T-helper 2 cell treated with Interferon-gamma antibody and Interleukin-4, amounts not matched to agents 5 μg/mL and 100 μg/mL, for 36 hours (primary cell): ENCODE measurements around the gene SMIM22.
"Not testable (repeated sequence)": the region's sequence is repeated elsewhere in the genome, so short reads cannot be mapped to it uniquely, and the experiment has no call there.

Source experiments
- DNase-seq: peaks from one replicate; pipeline ENCODE4 v3.0.0; 2021; ENCODE audit warnings: low spot score
- H3K27ac Mint-ChIP-seq: one replicate; pipeline ENCODE4 v1.8.0; 2021; ENCODE audit warnings: mild to moderate bottlenecking, mixed read lengths
- H3K27me3 Mint-ChIP-seq: one replicate; pipeline ENCODE4 v1.8.0; 2021; ENCODE audit warnings: low read depth, mixed read lengths
- H3K36me3 Mint-ChIP-seq: one replicate; pipeline ENCODE4 v1.8.0; 2021; ENCODE audit warnings: low read depth, mixed read lengths
- H3K4me1 Mint-ChIP-seq: one replicate; pipeline ENCODE4 v1.8.0; 2021; ENCODE audit warnings: low read depth, mixed read lengths
- H3K4me3 Mint-ChIP-seq: one replicate; pipeline ENCODE4 v1.8.0; 2022; ENCODE audit warnings: mild to moderate bottlenecking, moderate library complexity, mixed read lengths
- H3K9me3 Mint-ChIP-seq: one replicate; pipeline ENCODE4 v1.8.0; 2021; ENCODE audit warnings: mixed read lengths

SMIM22 gene

GRCh38 chr16:4783251-4783950, 11.8 kb upstream of the SMIM22 start:
- Mint-ChIP-seq H3K27ac (no peak overlapping the region), H3K9me3 (no peaks in the 10 kb centered on the region), H3K36me3 (no peaks in the 10 kb centered on the region), H3K4me1 (no peaks in the 10 kb centered on the region), H3K4me3 (no peak overlapping the region), H3K27me3 (no peaks in the 10 kb centered on the region)
- DNase-seq: no peak

- no peaks in the 10 kb centered on the region for H3K9me3 Mint-ChIP-seq
- no peak overlapping the region for H3K4me3 Mint-ChIP-seq
- no peak for DNase-seq
- no peaks in the 10 kb centered on the region for H3K4me1 Mint-ChIP-seq
- H3K27ac Mint-ChIP-seq: peak overlapping the region; percentile 41
- H3K27me3 Mint-ChIP-seq: no peaks in the 10 kb centered on the region
- no peaks in the 10 kb centered on the region for H3K36me3 Mint-ChIP-seq
Observed at GRCh38 chr16:4783951-4784336, 11.2 kb upstream of the SMIM22 start.

GRCh38 chr16:4784444-4784987, 10.7 kb upstream of the SMIM22 start:
- peak overlapping the region; percentile 41 for H3K27ac Mint-ChIP-seq
- not testable (repeated sequence) for H3K9me3 Mint-ChIP-seq, H3K4me3 Mint-ChIP-seq

GRCh38 chr16:4785758-4786433, 9.3 kb upstream of the SMIM22 start:
- Mint-ChIP-seq H3K36me3 (no peaks in the 10 kb centered on the region), H3K9me3 (no peaks in the 10 kb centered on the region), H3K27me3 (no peaks in the 10 kb centered on the region), H3K27ac (no peak overlapping the region), H3K4me1 (peaks cover 3% of the 10 kb centered on the region), H3K4me3 (no peak overlapping the region)
- DNase-seq: no peak

More at GRCh38 chr16:4784444-4784987, 10.7 kb upstream of the SMIM22 start:
- DNase-seq, H3K4me1 Mint-ChIP-seq, H3K27me3 Mint-ChIP-seq, H3K36me3 Mint-ChIP-seq: not testable (repeated sequence)

- Mint-ChIP-seq H3K27ac (no peak overlapping the region), H3K36me3 (no peaks in the 10 kb centered on the region), H3K4me3 (no peak overlapping the region), H3K4me1 (peaks cover 4% of the 10 kb centered on the region), H3K27me3 (no peaks in the 10 kb centered on the region), H3K9me3 (no peaks in the 10 kb centered on the region)
- DNase-seq: no peak
Observed at GRCh38 chr16:4787068-4787467, 8.1 kb upstream of the SMIM22 start.

- no peaks in the 10 kb centered on the region for H3K27me3 Mint-ChIP-seq
- H3K4me1 Mint-ChIP-seq: peaks cover 4% of the 10 kb centered on the region
Observed at GRCh38 chr16:4787627-4788482, 7.3 kb upstream of the SMIM22 start, which contains the start of gene SEPTIN12. TSS of gene SEPTIN12 (minus strand) at chr16:4788345. CDS start at chr16:4787645, 700 bp downstream.

GRCh38 chr16:4788489-4788889, 6.7 kb upstream of the SMIM22 start:
- no peak for DNase-seq
- Mint-ChIP-seq H3K4me3 (no peak overlapping the region), H3K27me3 (no peaks in the 10 kb centered on the region), H3K27ac (no peak overlapping the region), H3K36me3 (no peaks in the 10 kb centered on the region), H3K9me3 (no peaks in the 10 kb centered on the region), H3K4me1 (peaks cover 4% of the 10 kb centered on the region)

More at GRCh38 chr16:4787627-4788482, 7.3 kb upstream of the SMIM22 start, which contains the start of gene SEPTIN12:
- H3K4me3 Mint-ChIP-seq: no peak within 1 kb of the TSS
- no peaks in the 10 kb centered on the region for H3K9me3 Mint-ChIP-seq
- no peak within 1 kb of the TSS for H3K27ac Mint-ChIP-seq
- no peak for DNase-seq
- H3K36me3 Mint-ChIP-seq: no peaks in the 10 kb centered on the region

- DNase-seq: no peak
- H3K27ac Mint-ChIP-seq: no peak overlapping the region
- peaks cover 4% of the 10 kb centered on the region for H3K4me1 Mint-ChIP-seq
- H3K4me3 Mint-ChIP-seq: no peak overlapping the region
- no peaks in the 10 kb centered on the region for H3K27me3 Mint-ChIP-seq
- no peaks in the 10 kb centered on the region for H3K36me3 Mint-ChIP-seq
- H3K9me3 Mint-ChIP-seq: no peaks in the 10 kb centered on the region
Observed at GRCh38 chr16:4788910-4789309, 6.3 kb upstream of the SMIM22 start.

- peaks cover 4% of the 10 kb centered on the region for H3K4me1 Mint-ChIP-seq
- no peak overlapping the region for H3K27ac Mint-ChIP-seq
- no peaks in the 10 kb centered on the region for H3K36me3 Mint-ChIP-seq
- H3K9me3 Mint-ChIP-seq: no peaks in the 10 kb centered on the region
- H3K27me3 Mint-ChIP-seq: no peaks in the 10 kb centered on the region
- no peak for DNase-seq
- no peak overlapping the region for H3K4me3 Mint-ChIP-seq
Observed at GRCh38 chr16:4790261-4790660, 4.9 kb upstream of the SMIM22 start.

- Mint-ChIP-seq H3K27me3 (no peaks in the 10 kb centered on the region), H3K36me3 (no peaks in the 10 kb centered on the region), H3K27ac (no peak overlapping the region), H3K4me3 (no peak overlapping the region), H3K4me1 (peaks cover 4% of the 10 kb centered on the region), H3K9me3 (no peaks in the 10 kb centered on the region)
- DNase-seq: no peak
Observed at GRCh38 chr16:4790871-4791270, 4.3 kb upstream of the SMIM22 start.

- no peak overlapping the region for H3K27ac Mint-ChIP-seq
- H3K36me3 Mint-ChIP-seq: no peaks in the 10 kb centered on the region
- no peak overlapping the region for H3K4me3 Mint-ChIP-seq
- peaks cover 4% of the 10 kb centered on the region for H3K4me1 Mint-ChIP-seq
- no peaks in the 10 kb centered on the region for H3K9me3 Mint-ChIP-seq
- DNase-seq: no peak
- H3K27me3 Mint-ChIP-seq: no peaks in the 10 kb centered on the region
Observed at GRCh38 chr16:4792951-4793513, 2.1 kb upstream of the SMIM22 start.

- no peaks in the 10 kb centered on the region for H3K9me3 Mint-ChIP-seq
- no peaks in the 10 kb centered on the region for H3K36me3 Mint-ChIP-seq
- DNase-seq: no peak
- peaks cover 3% of the 10 kb centered on the region for H3K4me1 Mint-ChIP-seq
- H3K27me3 Mint-ChIP-seq: no peaks in the 10 kb centered on the region
- no peak overlapping the region for H3K4me3 Mint-ChIP-seq
- no peak overlapping the region for H3K27ac Mint-ChIP-seq
Observed at GRCh38 chr16:4795828-4796572, 831 bp downstream of the SMIM22 start.
